Chondrocyte (in vitro differentiated cells): ENCODE data around the gene KIFAP3. TPM values are rescaled to one million over a fixed set of nuclear protein-coding genes. Genes with fewer than 3 reads are reported as not detected.

Source experiments
- DNase-seq: peaks from one replicate; pipeline ENCODE4 v3.0.0; 2021; ENCODE audit warnings: mixed read lengths, low spot score
- H3K27ac Mint-ChIP-seq: one replicate; pipeline ENCODE4 v1.8.0; 2021; ENCODE audit warnings: mild to moderate bottlenecking, moderate library complexity, mixed read lengths; ENCODE audit not compliant: unreplicated experiment
- H3K27me3 Mint-ChIP-seq: 2 replicates; pipeline ENCODE4 v1.8.0; 2021; ENCODE audit warnings: low read depth, mixed read lengths
- H3K36me3 Mint-ChIP-seq: 2 replicates; pipeline ENCODE4 v1.8.0; 2021; ENCODE audit warnings: low read depth, mixed read lengths
- H3K4me1 Mint-ChIP-seq: 2 replicates; pipeline ENCODE4 v1.8.0; 2021; ENCODE audit warnings: low read depth, mild to moderate bottlenecking, mixed read lengths
- H3K4me3 Mint-ChIP-seq: one replicate; pipeline ENCODE4 v1.8.0; 2021; ENCODE audit warnings: mild to moderate bottlenecking, moderate library complexity, mixed read lengths; ENCODE audit not compliant: unreplicated experiment
- H3K9me3 Mint-ChIP-seq: 2 replicates; pipeline ENCODE4 v1.8.0; 2021; ENCODE audit warnings: low read depth, mixed read lengths
- CTCF ChIP-seq: fragments of 200-600 bp; sonication (generic); IDR thresholded peaks from 2 replicates; pipeline ENCODE4 v1.5.0; 2021; ENCODE audit warnings: antibody characterized with exemption, mild to moderate bottlenecking, moderate library complexity
- total RNA-seq: library from RNA; stranded (reverse); gene quantifications from 3 replicates; pipeline ENCODE4 v1.2.1, GENCODE V29; 2021

Gene KIFAP3
- total RNA-seq, 1 donor from 2014 or later, result 25.5 TPM

GRCh38 chr1:169944621-169945020, 129.9 kb downstream of the KIFAP3 start:
- no peak for TF ChIP-seq CTCF
- H3K27me3 Mint-ChIP-seq, result no peaks in the 10 kb centered on the region
- no peak overlapping the region for H3K27ac Mint-ChIP-seq
- peaks cover 20% of the 10 kb centered on the region for H3K4me1 Mint-ChIP-seq
- H3K9me3 Mint-ChIP-seq, result no peaks in the 10 kb centered on the region
- no peak overlapping the region for H3K4me3 Mint-ChIP-seq
- no peak for DNase-seq
- peaks cover 1% of the 10 kb centered on the region for H3K36me3 Mint-ChIP-seq

- no peaks in the 10 kb centered on the region for H3K27me3 Mint-ChIP-seq
- H3K9me3 Mint-ChIP-seq, result no peaks in the 10 kb centered on the region
- DNase-seq, result peak; percentile 53
- peaks cover 14% of the 10 kb centered on the region for H3K4me1 Mint-ChIP-seq
- TF ChIP-seq CTCF, result no peak
- H3K36me3 Mint-ChIP-seq, result peaks cover 3% of the 10 kb centered on the region
- no peak overlapping the region for H3K27ac Mint-ChIP-seq
- no peak overlapping the region for H3K4me3 Mint-ChIP-seq
Observed at GRCh38 chr1:169943963-169944526, 130.4 kb downstream of the KIFAP3 start.

- peaks cover 5% of the 10 kb centered on the region for H3K36me3 Mint-ChIP-seq
- H3K9me3 Mint-ChIP-seq, result no peaks in the 10 kb centered on the region
- H3K4me1 Mint-ChIP-seq, result peaks cover 14% of the 10 kb centered on the region
- H3K27ac Mint-ChIP-seq, result peak overlapping the region; percentile 79
- H3K4me3 Mint-ChIP-seq, result no peak overlapping the region
- DNase-seq, result no peak
- TF ChIP-seq CTCF, result no peak
- no peaks in the 10 kb centered on the region for H3K27me3 Mint-ChIP-seq
Observed at GRCh38 chr1:169941982-169942830, 132.3 kb downstream of the KIFAP3 start.

- DNase-seq, result no peak
- H3K27me3 Mint-ChIP-seq, result no peaks in the 10 kb centered on the region
- no peak for TF ChIP-seq CTCF
- H3K4me1 Mint-ChIP-seq, result peaks cover 34% of the 10 kb centered on the region
- H3K27ac Mint-ChIP-seq, result peak overlapping the region; percentile 62
- peaks cover 3% of the 10 kb centered on the region for H3K36me3 Mint-ChIP-seq
- no peaks in the 10 kb centered on the region for H3K9me3 Mint-ChIP-seq
- no peak overlapping the region for H3K4me3 Mint-ChIP-seq
Observed at GRCh38 chr1:169933984-169934725, 140.3 kb downstream of the KIFAP3 start.

GRCh38 chr1:169931795-169932231, 142.7 kb downstream of the KIFAP3 start:
- Mint-ChIP-seq H3K27me3 (no peaks in the 10 kb centered on the region), H3K27ac (peak overlapping the region; percentile 90), H3K9me3 (no peaks in the 10 kb centered on the region), H3K4me3 (peak overlapping the region; percentile 8), H3K36me3 (no peaks in the 10 kb centered on the region), H3K4me1 (peaks cover 39% of the 10 kb centered on the region)
- no peak for DNase-seq
- no peak for TF ChIP-seq CTCF
